HEK293 (cell line): Measurements from ENCODE around the gene CACYBP.

Experiments
- CTCF ChIA-PET: fragments of 350-600 bp; formaldehyde crosslinking; extraction: SDS; loops from one replicate; lab custom pipeline; 2021; ENCODE audit warnings: antibody characterized with exemption; lab: Yijun Ruan, JAX
- POLR2A ChIA-PET: fragments of 300-600 bp; formaldehyde crosslinking; extraction: SDS; loops from one replicate; lab custom pipeline; 2020; ENCODE audit warnings: antibody characterized with exemption, inconsistent platforms; lab: Yijun Ruan, JAX
- H3K27ac ChIP-seq: fragments of 200-500 bp; sonication (Bioruptor generic); 2 replicates; pipeline ENCODE4 v1.5.1; 2014; ENCODE audit warnings: low read depth, low read length, control low read depth, inconsistent platforms; ENCODE audit errors: extremely low read depth
- H3K36me3 ChIP-seq, 2 experiments: fragments of 200-500 bp in 1 of 2; sonication (Bioruptor generic) in 1 of 2; 1 replicate in 1 of 2; 2 replicates in 1 of 2; pipeline ENCODE4 v1.5.1; 2014 to 2017; ENCODE audit warnings: inconsistent platforms in 2 of 2, low read length in 2 of 2; ENCODE audit not compliant: control insufficient read depth in 2 of 2, insufficient read depth in 1 of 2
- H3K4me1 ChIP-seq: fragments of 200-500 bp; sonication (Bioruptor generic); 2 replicates; pipeline ENCODE4 v1.5.1; 2014; ENCODE audit warnings: mild to moderate bottlenecking, low read length, inconsistent platforms; ENCODE audit not compliant: control insufficient read depth, insufficient read depth
- H3K4me3 ChIP-seq: 2 replicates; pipeline ENCODE4 v1.5.1; 2011; ENCODE audit warnings: low read depth, mild to moderate bottlenecking, control low read depth, low read length, moderate library complexity
- H3K9me3 ChIP-seq: fragments of 200-500 bp; sonication (Bioruptor generic); 2 replicates; pipeline ENCODE4 v1.5.1; 2014; ENCODE audit warnings: low read depth, low read length, inconsistent platforms; ENCODE audit not compliant: control insufficient read depth, insufficient read depth
- SP7 ChIP-seq: fragments of 450-650 bp; formaldehyde crosslinking; IDR thresholded peaks from 2 replicates; pipeline ENCODE4 v1.5.1; 2016; ENCODE audit warnings: missing biosample characterization, missing genetic modification characterization
- YY2 ChIP-seq: fragments of 450-650 bp; formaldehyde crosslinking; IDR thresholded peaks from 2 replicates; pipeline ENCODE4 v1.5.1; 2016; ENCODE audit warnings: missing biosample characterization, missing genetic modification characterization
- ZBTB1 ChIP-seq: fragments of 450-650 bp; formaldehyde crosslinking; IDR thresholded peaks from 2 replicates; pipeline ENCODE4 v1.5.1; 2016; ENCODE audit warnings: missing biosample characterization, missing genetic modification characterization
- ZIC2 ChIP-seq: fragments of 450-650 bp; formaldehyde crosslinking; IDR thresholded peaks from 2 replicates; pipeline ENCODE4 v1.5.1; 2016; ENCODE audit warnings: missing biosample characterization, missing genetic modification characterization
- ZNF157 ChIP-seq: fragments of 450-650 bp; formaldehyde crosslinking; IDR thresholded peaks from 2 replicates; pipeline ENCODE4 v1.5.1; 2016; ENCODE audit warnings: missing biosample characterization, missing genetic modification characterization
- ZNF19 ChIP-seq: fragments of 450-650 bp; formaldehyde crosslinking; IDR thresholded peaks from 2 replicates; pipeline ENCODE4; 2016; ENCODE audit warnings: missing biosample characterization, missing genetic modification characterization, low read depth
- ZNF335 ChIP-seq: fragments of 450-650 bp; formaldehyde crosslinking; conservative IDR thresholded peaks from 2 replicates; pipeline ENCODE4 v1.5.1; 2016; ENCODE audit warnings: missing biosample characterization, missing genetic modification characterization
- ZNF521 ChIP-seq: fragments of 450-650 bp; formaldehyde crosslinking; IDR thresholded peaks from 2 replicates; pipeline ENCODE4 v1.5.1; 2017; ENCODE audit warnings: missing biosample characterization, mild to moderate bottlenecking, missing genetic modification characterization
- ZNF624 ChIP-seq: fragments of 450-650 bp; formaldehyde crosslinking; IDR thresholded peaks from 2 replicates; pipeline ENCODE4 v1.5.1; 2017; ENCODE audit warnings: missing biosample characterization, missing genetic modification characterization
- ZNF654 ChIP-seq: fragments of 450-650 bp; formaldehyde crosslinking; IDR thresholded peaks from 2 replicates; pipeline ENCODE4 v1.5.1; 2016; ENCODE audit warnings: low read depth, missing biosample characterization, missing genetic modification characterization
- TF ChIP-seq, protein P1 (sequence below): fragments of 450-650 bp; formaldehyde crosslinking; IDR thresholded peaks from 2 replicates; pipeline ENCODE4 v1.5.1; 2016; ENCODE audit warnings: missing biosample characterization, missing genetic modification characterization
- TF ChIP-seq, protein P2 (sequence below): fragments of 450-650 bp; formaldehyde crosslinking; IDR thresholded peaks from 2 replicates; pipeline ENCODE4 v1.5.1; 2016; ENCODE audit warnings: missing biosample characterization, missing genetic modification characterization, borderline replicate concordance
- TF ChIP-seq, protein P3 (sequence below): fragments of 450-650 bp; formaldehyde crosslinking; IDR thresholded peaks from 2 replicates; pipeline ENCODE4 v1.5.1; 2016; ENCODE audit warnings: missing biosample characterization, missing genetic modification characterization
- TF ChIP-seq, protein P4 (sequence below): fragments of 450-650 bp; formaldehyde crosslinking; IDR thresholded peaks from 2 replicates; pipeline ENCODE4 v1.5.1; 2016; ENCODE audit warnings: missing biosample characterization, missing genetic modification characterization
- TF ChIP-seq, protein P5 (sequence below): fragments of 450-650 bp; formaldehyde crosslinking; IDR thresholded peaks from 2 replicates; pipeline ENCODE4 v1.5.0; 2017; ENCODE audit warnings: missing biosample characterization, missing genetic modification characterization, borderline replicate concordance

The CACYBP gene

DNA sequence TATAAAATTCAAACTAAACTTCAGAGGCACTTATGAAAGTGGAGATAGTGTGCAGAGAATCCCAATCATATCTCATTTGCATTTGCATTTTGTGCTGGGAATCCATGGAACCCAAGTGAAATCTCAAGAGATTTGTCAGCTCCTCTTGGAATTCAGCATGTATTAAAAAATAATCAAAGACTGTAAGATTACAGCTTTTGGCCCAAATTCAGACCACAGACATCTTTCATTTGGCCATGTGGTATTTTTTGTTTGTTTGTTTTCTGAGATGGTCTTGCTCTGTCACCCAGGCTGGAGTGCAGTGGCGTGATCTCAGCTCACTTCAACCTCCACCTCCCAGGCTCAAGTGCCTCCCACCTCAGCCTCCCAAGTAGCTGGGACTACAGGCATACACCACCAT, 3.8 kb upstream of the CACYBP start (continued):
- TF ChIP-seq, protein P1, sequence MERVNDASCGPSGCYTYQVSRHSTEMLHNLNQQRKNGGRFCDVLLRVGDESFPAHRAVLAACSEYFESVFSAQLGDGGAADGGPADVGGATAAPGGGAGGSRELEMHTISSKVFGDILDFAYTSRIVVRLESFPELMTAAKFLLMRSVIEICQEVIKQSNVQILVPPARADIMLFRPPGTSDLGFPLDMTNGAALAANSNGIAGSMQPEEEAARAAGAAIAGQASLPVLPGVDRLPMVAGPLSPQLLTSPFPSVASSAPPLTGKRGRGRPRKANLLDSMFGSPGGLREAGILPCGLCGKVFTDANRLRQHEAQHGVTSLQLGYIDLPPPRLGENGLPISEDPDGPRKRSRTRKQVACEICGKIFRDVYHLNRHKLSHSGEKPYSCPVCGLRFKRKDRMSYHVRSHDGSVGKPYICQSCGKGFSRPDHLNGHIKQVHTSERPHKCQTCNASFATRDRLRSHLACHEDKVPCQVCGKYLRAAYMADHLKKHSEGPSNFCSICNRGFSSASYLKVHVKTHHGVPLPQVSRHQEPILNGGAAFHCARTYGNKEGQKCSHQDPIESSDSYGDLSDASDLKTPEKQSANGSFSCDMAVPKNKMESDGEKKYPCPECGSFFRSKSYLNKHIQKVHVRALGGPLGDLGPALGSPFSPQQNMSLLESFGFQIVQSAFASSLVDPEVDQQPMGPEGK: no peak
- no peak for TF ChIP-seq ZNF335 (tag by site-specific recombination)

DNA sequence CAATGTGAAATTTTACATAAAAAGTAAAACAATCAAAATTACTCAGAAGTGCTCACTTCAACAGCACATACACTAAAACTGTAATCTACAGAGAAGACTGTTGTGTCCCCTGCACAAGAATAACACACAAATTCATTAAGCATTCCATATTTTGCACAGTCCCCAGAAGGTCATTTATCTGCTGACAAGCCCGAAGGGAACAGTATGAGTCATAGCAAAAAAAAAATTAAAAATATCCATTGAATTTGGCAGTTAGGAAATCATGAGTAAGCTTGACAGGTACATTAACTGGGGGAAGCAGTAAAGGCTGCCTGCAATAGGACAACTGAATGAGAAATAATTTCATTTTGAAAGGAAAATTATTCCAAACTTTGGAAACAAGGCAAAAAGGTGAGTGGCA, 3.3 kb upstream of the CACYBP start:
- Histone ChIP-seq H3K4me1 (peaks cover 4% of the 10 kb centered on the region; the same call in 1 of the 2 replicates), H3K36me3 (peaks cover 0 to 10% of the 10 kb centered on the region in 2 experiments; a peak in 1 of 3 replicates), H3K9me3 (no peaks in the 10 kb centered on the region), H3K27ac (no peak overlapping the region), H3K4me3 (no peak overlapping the region)
- CTCF ChIA-PET: interaction anchor here (1.4 kb wide), 1 partner anchor 14 kb away, joined by 4 read pairs; no protein-coding TSS in a partner anchor
- TF ChIP-seq ZNF157 (tag by site-specific recombination): no peak
- no peak for TF ChIP-seq ZNF654
- TF ChIP-seq ZNF521 (tag by site-specific recombination): no peak
- TF ChIP-seq, protein P2, sequence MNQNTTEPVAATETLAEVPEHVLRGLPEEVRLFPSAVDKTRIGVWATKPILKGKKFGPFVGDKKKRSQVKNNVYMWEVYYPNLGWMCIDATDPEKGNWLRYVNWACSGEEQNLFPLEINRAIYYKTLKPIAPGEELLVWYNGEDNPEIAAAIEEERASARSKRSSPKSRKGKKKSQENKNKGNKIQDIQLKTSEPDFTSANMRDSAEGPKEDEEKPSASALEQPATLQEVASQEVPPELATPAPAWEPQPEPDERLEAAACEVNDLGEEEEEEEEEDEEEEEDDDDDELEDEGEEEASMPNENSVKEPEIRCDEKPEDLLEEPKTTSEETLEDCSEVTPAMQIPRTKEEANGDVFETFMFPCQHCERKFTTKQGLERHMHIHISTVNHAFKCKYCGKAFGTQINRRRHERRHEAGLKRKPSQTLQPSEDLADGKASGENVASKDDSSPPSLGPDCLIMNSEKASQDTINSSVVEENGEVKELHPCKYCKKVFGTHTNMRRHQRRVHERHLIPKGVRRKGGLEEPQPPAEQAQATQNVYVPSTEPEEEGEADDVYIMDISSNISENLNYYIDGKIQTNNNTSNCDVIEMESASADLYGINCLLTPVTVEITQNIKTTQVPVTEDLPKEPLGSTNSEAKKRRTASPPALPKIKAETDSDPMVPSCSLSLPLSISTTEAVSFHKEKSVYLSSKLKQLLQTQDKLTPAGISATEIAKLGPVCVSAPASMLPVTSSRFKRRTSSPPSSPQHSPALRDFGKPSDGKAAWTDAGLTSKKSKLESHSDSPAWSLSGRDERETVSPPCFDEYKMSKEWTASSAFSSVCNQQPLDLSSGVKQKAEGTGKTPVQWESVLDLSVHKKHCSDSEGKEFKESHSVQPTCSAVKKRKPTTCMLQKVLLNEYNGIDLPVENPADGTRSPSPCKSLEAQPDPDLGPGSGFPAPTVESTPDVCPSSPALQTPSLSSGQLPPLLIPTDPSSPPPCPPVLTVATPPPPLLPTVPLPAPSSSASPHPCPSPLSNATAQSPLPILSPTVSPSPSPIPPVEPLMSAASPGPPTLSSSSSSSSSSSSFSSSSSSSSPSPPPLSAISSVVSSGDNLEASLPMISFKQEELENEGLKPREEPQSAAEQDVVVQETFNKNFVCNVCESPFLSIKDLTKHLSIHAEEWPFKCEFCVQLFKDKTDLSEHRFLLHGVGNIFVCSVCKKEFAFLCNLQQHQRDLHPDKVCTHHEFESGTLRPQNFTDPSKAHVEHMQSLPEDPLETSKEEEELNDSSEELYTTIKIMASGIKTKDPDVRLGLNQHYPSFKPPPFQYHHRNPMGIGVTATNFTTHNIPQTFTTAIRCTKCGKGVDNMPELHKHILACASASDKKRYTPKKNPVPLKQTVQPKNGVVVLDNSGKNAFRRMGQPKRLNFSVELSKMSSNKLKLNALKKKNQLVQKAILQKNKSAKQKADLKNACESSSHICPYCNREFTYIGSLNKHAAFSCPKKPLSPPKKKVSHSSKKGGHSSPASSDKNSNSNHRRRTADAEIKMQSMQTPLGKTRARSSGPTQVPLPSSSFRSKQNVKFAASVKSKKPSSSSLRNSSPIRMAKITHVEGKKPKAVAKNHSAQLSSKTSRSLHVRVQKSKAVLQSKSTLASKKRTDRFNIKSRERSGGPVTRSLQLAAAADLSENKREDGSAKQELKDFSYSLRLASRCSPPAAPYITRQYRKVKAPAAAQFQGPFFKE: no peak
- no peak for TF ChIP-seq ZBTB1 (tag by site-specific recombination)
- TF ChIP-seq, protein P3, sequence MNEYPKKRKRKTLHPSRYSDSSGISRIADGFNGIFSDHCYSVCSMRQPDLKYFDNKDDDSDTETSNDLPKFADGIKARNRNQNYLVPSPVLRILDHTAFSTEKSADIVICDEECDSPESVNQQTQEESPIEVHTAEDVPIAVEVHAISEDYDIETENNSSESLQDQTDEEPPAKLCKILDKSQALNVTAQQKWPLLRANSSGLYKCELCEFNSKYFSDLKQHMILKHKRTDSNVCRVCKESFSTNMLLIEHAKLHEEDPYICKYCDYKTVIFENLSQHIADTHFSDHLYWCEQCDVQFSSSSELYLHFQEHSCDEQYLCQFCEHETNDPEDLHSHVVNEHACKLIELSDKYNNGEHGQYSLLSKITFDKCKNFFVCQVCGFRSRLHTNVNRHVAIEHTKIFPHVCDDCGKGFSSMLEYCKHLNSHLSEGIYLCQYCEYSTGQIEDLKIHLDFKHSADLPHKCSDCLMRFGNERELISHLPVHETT (tag by site-specific recombination): no peak
- no peak for TF ChIP-seq SP7 (tag by site-specific recombination)
- TF ChIP-seq YY2: no peak
- TF ChIP-seq ZIC2 (tag by site-specific recombination): no peak
- TF ChIP-seq ZNF19 (tag by site-specific recombination): no peak
- TF ChIP-seq ZNF624 (tag by site-specific recombination): no peak
- POLR2A ChIA-PET: no interaction called here

DNA sequence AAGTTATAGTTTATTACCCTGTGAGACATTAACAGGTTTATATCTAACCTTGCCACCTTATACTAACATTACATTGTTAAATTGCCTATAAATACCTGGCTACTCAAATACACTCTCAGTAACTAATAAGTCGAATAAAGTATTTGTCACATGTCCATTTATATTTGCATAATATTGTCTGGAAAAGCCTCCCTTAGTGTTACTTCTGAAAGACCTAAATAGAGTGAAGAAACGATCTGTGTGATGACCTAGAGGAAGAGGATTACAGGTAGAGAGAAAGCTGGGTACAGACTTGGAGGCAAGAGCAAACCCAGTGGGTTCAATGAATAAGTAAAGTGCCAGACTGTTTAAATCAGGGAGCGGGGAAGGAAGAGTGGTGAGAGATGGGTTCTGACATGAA, 2.7 kb upstream of the CACYBP start:
- TF ChIP-seq, protein P4, sequence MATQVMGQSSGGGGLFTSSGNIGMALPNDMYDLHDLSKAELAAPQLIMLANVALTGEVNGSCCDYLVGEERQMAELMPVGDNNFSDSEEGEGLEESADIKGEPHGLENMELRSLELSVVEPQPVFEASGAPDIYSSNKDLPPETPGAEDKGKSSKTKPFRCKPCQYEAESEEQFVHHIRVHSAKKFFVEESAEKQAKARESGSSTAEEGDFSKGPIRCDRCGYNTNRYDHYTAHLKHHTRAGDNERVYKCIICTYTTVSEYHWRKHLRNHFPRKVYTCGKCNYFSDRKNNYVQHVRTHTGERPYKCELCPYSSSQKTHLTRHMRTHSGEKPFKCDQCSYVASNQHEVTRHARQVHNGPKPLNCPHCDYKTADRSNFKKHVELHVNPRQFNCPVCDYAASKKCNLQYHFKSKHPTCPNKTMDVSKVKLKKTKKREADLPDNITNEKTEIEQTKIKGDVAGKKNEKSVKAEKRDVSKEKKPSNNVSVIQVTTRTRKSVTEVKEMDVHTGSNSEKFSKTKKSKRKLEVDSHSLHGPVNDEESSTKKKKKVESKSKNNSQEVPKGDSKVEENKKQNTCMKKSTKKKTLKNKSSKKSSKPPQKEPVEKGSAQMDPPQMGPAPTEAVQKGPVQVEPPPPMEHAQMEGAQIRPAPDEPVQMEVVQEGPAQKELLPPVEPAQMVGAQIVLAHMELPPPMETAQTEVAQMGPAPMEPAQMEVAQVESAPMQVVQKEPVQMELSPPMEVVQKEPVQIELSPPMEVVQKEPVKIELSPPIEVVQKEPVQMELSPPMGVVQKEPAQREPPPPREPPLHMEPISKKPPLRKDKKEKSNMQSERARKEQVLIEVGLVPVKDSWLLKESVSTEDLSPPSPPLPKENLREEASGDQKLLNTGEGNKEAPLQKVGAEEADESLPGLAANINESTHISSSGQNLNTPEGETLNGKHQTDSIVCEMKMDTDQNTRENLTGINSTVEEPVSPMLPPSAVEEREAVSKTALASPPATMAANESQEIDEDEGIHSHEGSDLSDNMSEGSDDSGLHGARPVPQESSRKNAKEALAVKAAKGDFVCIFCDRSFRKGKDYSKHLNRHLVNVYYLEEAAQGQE (tag by site-specific recombination): no peak
- TF ChIP-seq, protein P5, sequence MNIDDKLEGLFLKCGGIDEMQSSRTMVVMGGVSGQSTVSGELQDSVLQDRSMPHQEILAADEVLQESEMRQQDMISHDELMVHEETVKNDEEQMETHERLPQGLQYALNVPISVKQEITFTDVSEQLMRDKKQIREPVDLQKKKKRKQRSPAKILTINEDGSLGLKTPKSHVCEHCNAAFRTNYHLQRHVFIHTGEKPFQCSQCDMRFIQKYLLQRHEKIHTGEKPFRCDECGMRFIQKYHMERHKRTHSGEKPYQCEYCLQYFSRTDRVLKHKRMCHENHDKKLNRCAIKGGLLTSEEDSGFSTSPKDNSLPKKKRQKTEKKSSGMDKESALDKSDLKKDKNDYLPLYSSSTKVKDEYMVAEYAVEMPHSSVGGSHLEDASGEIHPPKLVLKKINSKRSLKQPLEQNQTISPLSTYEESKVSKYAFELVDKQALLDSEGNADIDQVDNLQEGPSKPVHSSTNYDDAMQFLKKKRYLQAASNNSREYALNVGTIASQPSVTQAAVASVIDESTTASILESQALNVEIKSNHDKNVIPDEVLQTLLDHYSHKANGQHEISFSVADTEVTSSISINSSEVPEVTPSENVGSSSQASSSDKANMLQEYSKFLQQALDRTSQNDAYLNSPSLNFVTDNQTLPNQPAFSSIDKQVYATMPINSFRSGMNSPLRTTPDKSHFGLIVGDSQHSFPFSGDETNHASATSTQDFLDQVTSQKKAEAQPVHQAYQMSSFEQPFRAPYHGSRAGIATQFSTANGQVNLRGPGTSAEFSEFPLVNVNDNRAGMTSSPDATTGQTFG (tag by site-specific recombination): no peak
- Histone ChIP-seq H3K36me3 (peaks cover 0 to 10% of the 10 kb centered on the region in 2 experiments; a peak in 1 of 3 replicates), H3K9me3 (no peaks in the 10 kb centered on the region), H3K4me3 (no peak overlapping the region), H3K27ac (no peak overlapping the region), H3K4me1 (no peaks in the 10 kb centered on the region)
- POLR2A ChIA-PET: no interaction called here
- CTCF ChIA-PET: interaction anchor here (0.5 to 1.4 kb wide), 3 partner anchors 10 to 150 kb away, joined by 3 to 6 read pairs (median 3); no protein-coding TSS in a partner anchor
